H9 (cell line): ENCODE measurements around the gene SRGAP3. TPM values are rescaled to one million over a fixed set of nuclear protein-coding genes. Genes with fewer than 3 reads are reported as not detected.

ENCODE experiments used
- DNase-seq: peaks from one replicate; pipeline ENCODE4 v3.0.0-alpha.2; 2017
- H2AFZ ChIP-seq: one replicate; pipeline ENCODE4 v1.6.1; 2013; ENCODE audit warnings: mild to moderate bottlenecking, low read length, control low read depth, moderate library complexity
- H2AK5ac ChIP-seq: 2 replicates; pipeline ENCODE4 v1.6.1; 2013; ENCODE audit warnings: low read length, control low read depth, mixed read lengths; ENCODE audit not compliant: insufficient read length
- H2BK120ac ChIP-seq: one replicate; pipeline ENCODE4 v1.6.1; 2013; ENCODE audit warnings: low read depth, mild to moderate bottlenecking, low read length, control low read depth, inconsistent platforms; ENCODE audit not compliant: poor library complexity, severe bottlenecking
- H2BK12ac ChIP-seq: 2 replicates; pipeline ENCODE4 v1.6.1; 2013; ENCODE audit warnings: low read length, control low read depth, mixed read lengths, low read depth; ENCODE audit not compliant: insufficient read length
- H2BK15ac ChIP-seq: 2 replicates; pipeline ENCODE4 v1.6.1; 2013; ENCODE audit warnings: low read depth, low read length, control low read depth
- H2BK20ac ChIP-seq: one replicate; pipeline ENCODE4 v1.6.1; 2013; ENCODE audit warnings: low read depth, mild to moderate bottlenecking, low read length, control low read depth, inconsistent platforms; ENCODE audit not compliant: poor library complexity, severe bottlenecking
- H2BK5ac ChIP-seq: 2 replicates; pipeline ENCODE4 v1.6.1; 2013; ENCODE audit warnings: low read length, control low read depth, mixed read lengths; ENCODE audit not compliant: insufficient read length
- H3K14ac ChIP-seq: 2 replicates; pipeline ENCODE4 v1.6.1; 2013; ENCODE audit warnings: low read length, control low read depth; ENCODE audit not compliant: insufficient read depth
- H3K18ac ChIP-seq: 2 replicates; pipeline ENCODE4 v1.6.1; 2013; ENCODE audit warnings: low read depth, mild to moderate bottlenecking, mixed read lengths, low read length, control low read depth; ENCODE audit not compliant: insufficient read length
- H3K23ac ChIP-seq: 2 replicates; pipeline ENCODE4 v1.6.1; 2013; ENCODE audit warnings: low read length, control low read depth, mixed read lengths, low read depth; ENCODE audit not compliant: insufficient read length
- H3K23me2 ChIP-seq: 2 replicates; pipeline ENCODE4 v1.6.1; 2013; ENCODE audit warnings: low read depth, mild to moderate bottlenecking, mixed read lengths, low read length, control low read depth; ENCODE audit not compliant: insufficient read length, poor library complexity, severe bottlenecking
- H3K27ac ChIP-seq: 2 replicates; pipeline ENCODE4 v1.5.1; 2013; ENCODE audit warnings: low read length, control low read depth, mixed read lengths, low read depth; ENCODE audit not compliant: insufficient read length
- H3K27me3 ChIP-seq: 2 replicates; pipeline ENCODE4 v1.6.1; 2013; ENCODE audit warnings: low read length, control low read depth, inconsistent platforms; ENCODE audit not compliant: insufficient read depth
- H3K4ac ChIP-seq: 2 replicates; pipeline ENCODE4 v1.6.1; 2013; ENCODE audit warnings: low read depth, mild to moderate bottlenecking, control low read depth, inconsistent platforms, low read length, moderate library complexity
- H3K4me1 ChIP-seq: 2 replicates; pipeline ENCODE4 v1.6.1; 2013; ENCODE audit warnings: low read length, control low read depth, inconsistent platforms; ENCODE audit not compliant: insufficient read depth
- H3K4me2 ChIP-seq: 2 replicates; pipeline ENCODE4 v1.6.1; 2013; ENCODE audit warnings: low read length, control low read depth, mixed read lengths; ENCODE audit not compliant: insufficient read length, insufficient read depth
- H3K56ac ChIP-seq: 2 replicates; pipeline ENCODE4 v1.6.1; 2013; ENCODE audit warnings: low read depth, mild to moderate bottlenecking, mixed read lengths, low read length, control low read depth; ENCODE audit not compliant: insufficient read length
- H3K79me1 ChIP-seq: 2 replicates; pipeline ENCODE4 v1.6.1; 2013; ENCODE audit warnings: low read depth, mild to moderate bottlenecking, moderate library complexity, low read length, control low read depth, inconsistent platforms; ENCODE audit not compliant: insufficient read depth, poor library complexity, severe bottlenecking
- H3K79me2 ChIP-seq: 2 replicates; pipeline ENCODE4 v1.6.1; 2013; ENCODE audit warnings: low read length, control low read depth, inconsistent platforms; ENCODE audit not compliant: insufficient read depth
- H3K9ac ChIP-seq: 2 replicates; pipeline ENCODE4 v1.6.1; 2013; ENCODE audit warnings: low read length, control low read depth, mixed read lengths; ENCODE audit not compliant: insufficient read length; ENCODE audit errors: extremely low read depth
- H3K9me3 ChIP-seq: one replicate; pipeline ENCODE4 v1.6.1; 2013; ENCODE audit warnings: low read depth, low read length, inconsistent platforms; ENCODE audit not compliant: control insufficient read depth
- H3T11ph ChIP-seq: one replicate; pipeline ENCODE4 v1.6.1; 2013; ENCODE audit warnings: mild to moderate bottlenecking, low read length, control low read depth, inconsistent platforms
- H4K20me1 ChIP-seq: one replicate; pipeline ENCODE4 v1.6.1; 2013; ENCODE audit not compliant: control insufficient read depth, insufficient read length, insufficient read depth
- H4K5ac ChIP-seq: 2 replicates; pipeline ENCODE4 v1.6.1; 2013; ENCODE audit warnings: low read depth, mild to moderate bottlenecking, mixed read lengths, low read length, control low read depth; ENCODE audit not compliant: insufficient read length
- H4K8ac ChIP-seq: replicated peaks from 2 replicates; pipeline ENCODE4 v1.6.1; 2013; ENCODE audit warnings: low read length, control low read depth, mixed read lengths, low read depth; ENCODE audit not compliant: insufficient read length
- H4K91ac ChIP-seq: 2 replicates; pipeline ENCODE4 v1.6.1; 2013; ENCODE audit warnings: low read depth, mild to moderate bottlenecking, moderate library complexity, mixed read lengths, low read length, control low read depth; ENCODE audit not compliant: insufficient read length
- H3K27ac Mint-ChIP-seq, 3 experiments: 2 replicates in 2 of 3; 3 replicates in 1 of 3; pipeline ENCODE4 v1.8.0; 2020 to 2021; ENCODE audit warnings: mixed read lengths in 3 of 3, mild to moderate bottlenecking in 1 of 3, moderate library complexity in 1 of 3
- H3K27me3 Mint-ChIP-seq: 2 replicates; pipeline ENCODE4 v1.8.0; 2021; ENCODE audit warnings: low read depth, mild to moderate bottlenecking, moderate library complexity, mixed read lengths
- H3K36me3 Mint-ChIP-seq, 3 experiments: 2 replicates in 2 of 3; 3 replicates in 1 of 3; pipeline ENCODE4 v1.8.0; 2020 to 2021; ENCODE audit warnings: low read depth in 3 of 3, mixed read lengths in 3 of 3; ENCODE audit not compliant: insufficient read depth in 1 of 3
- H3K4me1 Mint-ChIP-seq, 2 experiments: 2 replicates each; pipeline ENCODE4 v1.8.0; 2020; ENCODE audit warnings: mixed read lengths in 2 of 2
- H3K4me3 Mint-ChIP-seq, 2 experiments: 2 replicates in 1 of 2; 3 replicates in 1 of 2; pipeline ENCODE4 v1.8.0; 2020 to 2021; ENCODE audit warnings: mild to moderate bottlenecking in 2 of 2, mixed read lengths in 2 of 2, moderate library complexity in 1 of 2
- H3K9me3 Mint-ChIP-seq, 2 experiments: 2 replicates in 1 of 2; 3 replicates in 1 of 2; pipeline ENCODE4 v1.8.0; 2020; ENCODE audit warnings: mild to moderate bottlenecking in 2 of 2, mixed read lengths in 2 of 2, moderate library complexity in 1 of 2
- CTCF ChIP-seq: fragments of 200-600 bp; sonication (generic); conservative IDR thresholded peaks from 3 replicates; pipeline ENCODE4 v1.8.0; 2021; ENCODE audit warnings: antibody characterized with exemption, mild to moderate bottlenecking
- WGBS: extraction: QIAGEN DNeasy Blood & Tissue Kit; methylation state at CpG from one replicate; pipeline ENCODE4 v1.1.7; 2013; ENCODE audit warnings: missing lambda C conversion rate, low lambda C conversion rate, mixed read lengths; ENCODE audit not compliant: insufficient read length; ENCODE audit errors: extremely low coverage; 5-methylcytosine and 5-hydroxymethylcytosine counted together
- total RNA-seq: library from RNA; stranded (reverse); gene quantifications from 2 replicates; pipeline ENCODE4 v1.2.1, GENCODE V29; 2021

SRGAP3 gene
- total RNA-seq, 1 experiment from 2014 or later, result 3.4 TPM

GRCh38 chr3:9067352-9067975 lies 182.0 kb downstream of the SRGAP3 start:
- Histone ChIP-seq H4K20me1 (no peaks in the 10 kb centered on the region), H3K79me2 (no peaks in the 10 kb centered on the region), H3K4me2 (no peak overlapping the region), H4K91ac (no peak overlapping the region), H2AK5ac (no peak overlapping the region), H3K9ac (no peak overlapping the region), H3K18ac (no peak overlapping the region), H3K4me1 (no peaks in the 10 kb centered on the region), H2BK15ac (no peak overlapping the region), H2BK12ac (no peak overlapping the region), H3K4ac (no peak overlapping the region), H2BK120ac (no peak overlapping the region), H4K5ac (no peak overlapping the region), H3K56ac (no peak overlapping the region), H4K8ac (no peak overlapping the region), H3K23me2 (no peaks in the 10 kb centered on the region), H2AFZ (no peak overlapping the region), H3T11ph (no peak overlapping the region), H2BK20ac (no peak overlapping the region), H3K79me1 (no peaks in the 10 kb centered on the region), H3K14ac (no peak overlapping the region), H2BK5ac (no peak overlapping the region), H3K23ac (no peak overlapping the region), H3K27me3 (no peaks in the 10 kb centered on the region), H3K9me3 (no peaks in the 10 kb centered on the region), H3K27ac (no peak overlapping the region)
- peaks cover 7 to 10% of the 10 kb centered on the region in 2 experiments; a peak in 4 of 5 replicates for H3K9me3 Mint-ChIP-seq
- H3K27me3 Mint-ChIP-seq, result peaks cover 4% of the 10 kb centered on the region; the same call in 1 of the 2 replicates
- DNase-seq, result peak; percentile 72
- H3K27ac Mint-ChIP-seq, result no peak overlapping the region
- peaks cover 11% of the 10 kb centered on the region in 2 experiments for H3K4me1 Mint-ChIP-seq
- no CpG with 5 or more reads among the region's 13 CpGs for WGBS
- H3K4me3 Mint-ChIP-seq, result no peak overlapping the region
- H3K36me3 Mint-ChIP-seq, result peaks cover 0 to 10% (median 4%) of the 10 kb centered on the region in 3 experiments; a peak in 5 of 7 replicates
- peak; percentile 90 for TF ChIP-seq CTCF
